ENCODE measurements around the gene DAPK2. TPM values are rescaled to one million over a fixed set of nuclear protein-coding genes. Genes with fewer than 3 reads are reported as not detected.
A peak's percentile ranks its signal among the peaks of the same experiment; 100 is the strongest.

The DAPK2 gene
- total RNA-seq, 4 donors from 2014 or later, result 28.5 to 70.8 (median 52.7) TPM

- H3K36me3 ChIP-seq, result no peaks in the 10 kb centered on the region
- no peak overlapping the region for H3K27ac ChIP-seq
- no peaks in the 10 kb centered on the region for H3K9me3 ChIP-seq
- intact Hi-C loops (cut with DNase I; ENCODE audit: low total_unique reads), result no loop called here
- peaks cover 8% of the 10 kb centered on the region in 2 donors for H3K4me1 ChIP-seq
- H3K27me3 ChIP-seq, result no peaks in the 10 kb centered on the region
- in situ Hi-C loops (cut with MboI; ENCODE audit: low sequenced_read_pairs in 4 of 4), result loop anchor here in 2 of 4 donors (25.0 kb wide), 2 partner anchors 112 to 188 kb away; no protein-coding TSS in a partner anchor
- no peak overlapping the region for H3K4me3 ChIP-seq
- DNase-seq (no peak), ATAC-seq (no peak)
- TF ChIP-seq POLR2A (IDR thresholded peaks at IDR 0.05), result no peak
- TF ChIP-seq, protein P1, sequence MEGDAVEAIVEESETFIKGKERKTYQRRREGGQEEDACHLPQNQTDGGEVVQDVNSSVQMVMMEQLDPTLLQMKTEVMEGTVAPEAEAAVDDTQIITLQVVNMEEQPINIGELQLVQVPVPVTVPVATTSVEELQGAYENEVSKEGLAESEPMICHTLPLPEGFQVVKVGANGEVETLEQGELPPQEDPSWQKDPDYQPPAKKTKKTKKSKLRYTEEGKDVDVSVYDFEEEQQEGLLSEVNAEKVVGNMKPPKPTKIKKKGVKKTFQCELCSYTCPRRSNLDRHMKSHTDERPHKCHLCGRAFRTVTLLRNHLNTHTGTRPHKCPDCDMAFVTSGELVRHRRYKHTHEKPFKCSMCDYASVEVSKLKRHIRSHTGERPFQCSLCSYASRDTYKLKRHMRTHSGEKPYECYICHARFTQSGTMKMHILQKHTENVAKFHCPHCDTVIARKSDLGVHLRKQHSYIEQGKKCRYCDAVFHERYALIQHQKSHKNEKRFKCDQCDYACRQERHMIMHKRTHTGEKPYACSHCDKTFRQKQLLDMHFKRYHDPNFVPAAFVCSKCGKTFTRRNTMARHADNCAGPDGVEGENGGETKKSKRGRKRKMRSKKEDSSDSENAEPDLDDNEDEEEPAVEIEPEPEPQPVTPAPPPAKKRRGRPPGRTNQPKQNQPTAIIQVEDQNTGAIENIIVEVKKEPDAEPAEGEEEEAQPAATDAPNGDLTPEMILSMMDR (IDR thresholded peaks at IDR 0.05 in 4 of 5, conservative IDR thresholded peaks at IDR 0.05 in 1 of 5), result no peak
Observed at GRCh38 chr15:63874616-63875015, 171.7 kb downstream of the DAPK2 start.

GRCh38 chr15:63872759-63873510 lies 173.3 kb downstream of the DAPK2 start:
- Histone ChIP-seq H3K27ac (peak overlapping the region; percentile 57 to 75 (median 68)), H3K27me3 (no peaks in the 10 kb centered on the region), H3K9me3 (no peaks in the 10 kb centered on the region), H3K4me3 (no peak overlapping the region), H3K4me1 (peaks cover 8% of the 10 kb centered on the region in 2 donors), H3K36me3 (no peaks in the 10 kb centered on the region)
- intact Hi-C loops (cut with DNase I; ENCODE audit: low total_unique reads) (no loop called here), in situ Hi-C loops (cut with MboI; ENCODE audit: low sequenced_read_pairs in 4 of 4) (no loop called here)
- DNase-seq, result peak in 1 of 2 donors; percentile 61
- no peak for TF ChIP-seq POLR2A (IDR thresholded peaks at IDR 0.05)
- TF ChIP-seq, protein P1 (IDR thresholded peaks at IDR 0.05 in 4 of 5, conservative IDR thresholded peaks at IDR 0.05 in 1 of 5), result no peak
- peak; percentile 77 to 96 for ATAC-seq

GRCh38 chr15:63870487-63871209 lies 175.6 kb downstream of the DAPK2 start:
- in situ Hi-C loops (cut with MboI; ENCODE audit: low sequenced_read_pairs in 4 of 4), result no loop called here
- no peak for TF ChIP-seq POLR2A (IDR thresholded peaks at IDR 0.05)
- TF ChIP-seq, protein P1 (IDR thresholded peaks at IDR 0.05 in 4 of 5, conservative IDR thresholded peaks at IDR 0.05 in 1 of 5), result no peak
- ATAC-seq, result peak; percentile 63 to 67

GRCh38 chr15:63870043-63870394 lies 176.3 kb downstream of the DAPK2 start:
- DNase-seq (no peak), ATAC-seq (no peak)
- peaks cover 8% of the 10 kb centered on the region in 2 donors for H3K4me1 ChIP-seq
- no peaks in the 10 kb centered on the region for H3K36me3 ChIP-seq
- in situ Hi-C loops (cut with MboI; ENCODE audit: low sequenced_read_pairs in 4 of 4), result no loop called here
- H3K9me3 ChIP-seq, result no peaks in the 10 kb centered on the region
- no peak overlapping the region for H3K4me3 ChIP-seq
- intact Hi-C loops (cut with DNase I; ENCODE audit: low total_unique reads), result no loop called here
- no peak for TF ChIP-seq POLR2A (IDR thresholded peaks at IDR 0.05)
- TF ChIP-seq, protein P1 (IDR thresholded peaks at IDR 0.05 in 4 of 5, conservative IDR thresholded peaks at IDR 0.05 in 1 of 5), result no peak
- no peaks in the 10 kb centered on the region for H3K27me3 ChIP-seq
- no peak overlapping the region for H3K27ac ChIP-seq

More at GRCh38 chr15:63870487-63871209, 175.6 kb downstream of the DAPK2 start:
- Histone ChIP-seq H3K9me3 (no peaks in the 10 kb centered on the region), H3K36me3 (no peaks in the 10 kb centered on the region), H3K27ac (no peak overlapping the region), H3K27me3 (no peaks in the 10 kb centered on the region), H3K4me1 (peaks cover 8% of the 10 kb centered on the region in 2 donors), H3K4me3 (no peak overlapping the region)
- intact Hi-C loops (cut with DNase I; ENCODE audit: low total_unique reads), result no loop called here
- DNase-seq, result peak; percentile 16 to 41
